HL-60 (cell line): Measurements from ENCODE around the gene GPR171.

Source experiments
- DNase-seq, 2 experiments: peaks; one replicate each; pipeline ENCODE4 v3.0.0-alpha.2; 2010 to 2020; ENCODE audit warnings: low read depth in 1 of 2, low spot score in 1 of 2
- H3K27ac ChIP-seq: fragments of 250-450 bp; sonication (Bioruptor Pico); replicated peaks from 2 replicates; pipeline ENCODE4 v1.5.1; 2020; ENCODE audit warnings: mild to moderate bottlenecking, moderate library complexity
- H3K27me3 ChIP-seq: fragments of 250-450 bp; sonication (Bioruptor Pico); 2 replicates; pipeline ENCODE4 v1.5.1; 2021; ENCODE audit warnings: mild to moderate bottlenecking, moderate library complexity; ENCODE audit not compliant: insufficient read depth, poor library complexity, severe bottlenecking
- H3K4me3 ChIP-seq: replicated peaks from 2 replicates; pipeline ENCODE4 v1.5.1; 2011; ENCODE audit warnings: mild to moderate bottlenecking, control low read depth, low read length; ENCODE audit not compliant: insufficient read depth
- CTCF ChIP-seq: IDR thresholded peaks from one replicate; pipeline ENCODE4 v1.5.1; 2011; ENCODE audit warnings: low read length, control low read depth, inconsistent platforms; ENCODE audit not compliant: insufficient read depth
- GABPA ChIP-seq: IDR thresholded peaks from 2 replicates; pipeline ENCODE4 v1.6.1; 2012; ENCODE audit warnings: low read depth
- POLR2AphosphoS5 ChIP-seq: IDR thresholded peaks from 2 replicates; pipeline ENCODE4 v1.6.1; 2012; ENCODE audit warnings: low read depth
- REST ChIP-seq: IDR thresholded peaks from 2 replicates; pipeline ENCODE4 v1.6.1; 2012; ENCODE audit warnings: low read depth; ENCODE audit not compliant: insufficient replicate concordance
- SPI1 ChIP-seq: IDR thresholded peaks from 2 replicates; pipeline ENCODE4 v1.6.1; 2012; ENCODE audit warnings: low read depth, mild to moderate bottlenecking, borderline replicate concordance

The GPR171 gene

GRCh38 chr3:151216641-151217607, 13.9 kb upstream of the GPR171 start:
- Histone ChIP-seq H3K4me3 (no peak overlapping the region), H3K27ac (no peak overlapping the region), H3K27me3 (no peaks in the 10 kb centered on the region)
- no peak for DNase-seq
- TF ChIP-seq SPI1, result no peak

GRCh38 chr3:151214459-151214858, 11.4 kb upstream of the GPR171 start:
- no peak overlapping the region for H3K27ac ChIP-seq
- H3K27me3 ChIP-seq, result no peaks in the 10 kb centered on the region
- TF ChIP-seq CTCF (no peak), POLR2AphosphoS5 (no peak)
- no peak for DNase-seq
- no peak overlapping the region for H3K4me3 ChIP-seq

GRCh38 chr3:151213881-151214280, 10.9 kb upstream of the GPR171 start:
- Histone ChIP-seq H3K27me3 (no peaks in the 10 kb centered on the region), H3K27ac (no peak overlapping the region), H3K4me3 (no peak overlapping the region)
- no peak for DNase-seq
- TF ChIP-seq CTCF, result no peak
- TF ChIP-seq REST, result no peak
- TF ChIP-seq SPI1, result no peak
- no peak for TF ChIP-seq GABPA
- no peak for TF ChIP-seq POLR2AphosphoS5

- Histone ChIP-seq H3K27ac (no peak overlapping the region), H3K27me3 (no peaks in the 10 kb centered on the region), H3K4me3 (no peak overlapping the region)
- DNase-seq, result no peak
- TF ChIP-seq REST (no peak), SPI1 (no peak), CTCF (no peak), POLR2AphosphoS5 (no peak), GABPA (no peak)
Measured at GRCh38 chr3:151213151-151213550, 10.1 kb upstream of the GPR171 start.
